ENCODE data around the gene CYP51A1.

DNA sequence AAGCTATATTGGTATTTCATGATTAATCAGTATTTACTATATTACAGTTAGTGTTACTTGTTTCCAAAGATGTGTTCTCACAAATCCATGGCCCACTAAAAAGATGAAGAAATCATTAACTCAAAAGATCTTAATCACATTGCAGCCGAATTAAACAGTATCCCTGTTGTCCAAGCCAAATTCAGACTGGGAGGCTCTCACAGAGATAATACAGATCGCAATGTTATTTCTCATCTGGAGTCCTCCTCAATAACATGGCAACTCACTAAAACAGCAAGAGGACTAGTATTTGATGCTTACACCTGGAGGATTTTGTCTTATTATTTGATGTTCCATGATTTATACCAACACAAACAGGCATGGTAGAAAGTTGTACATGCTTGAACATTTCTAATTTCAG lies 23.4 kb downstream of the CYP51A1 start:
- TF ChIP-seq RARB (CRISPR knock-in tag; IDR thresholded peaks at IDR 0.05) (no peak), SNAI2 (CRISPR knock-in tag; IDR thresholded peaks at IDR 0.05) (no peak), ZNF70 (CRISPR knock-in tag; IDR thresholded peaks at IDR 0.05) (no peak), ZC3H10 (CRISPR knock-in tag; IDR thresholded peaks at IDR 0.05) (no peak), BACH2 (CRISPR knock-in tag; IDR thresholded peaks at IDR 0.05; ENCODE audit: borderline replicate concordance) (no peak), TCF4 (CRISPR knock-in tag; IDR thresholded peaks at IDR 0.05; ENCODE audit: borderline replicate concordance) (no peak), ZFP3 (CRISPR knock-in tag; IDR thresholded peaks at IDR 0.05) (no peak), ZFP30 (CRISPR knock-in tag; IDR thresholded peaks at IDR 0.05) (no peak), ISL1 (CRISPR knock-in tag; IDR thresholded peaks at IDR 0.05) (no peak), CSDC2 (CRISPR knock-in tag; IDR thresholded peaks at IDR 0.05) (no peak), GLIS3 (CRISPR knock-in tag; IDR thresholded peaks at IDR 0.05) (no peak), OSR1 (CRISPR knock-in tag; IDR thresholded peaks at IDR 0.05) (no peak)
- TF ChIP-seq, protein P1, sequence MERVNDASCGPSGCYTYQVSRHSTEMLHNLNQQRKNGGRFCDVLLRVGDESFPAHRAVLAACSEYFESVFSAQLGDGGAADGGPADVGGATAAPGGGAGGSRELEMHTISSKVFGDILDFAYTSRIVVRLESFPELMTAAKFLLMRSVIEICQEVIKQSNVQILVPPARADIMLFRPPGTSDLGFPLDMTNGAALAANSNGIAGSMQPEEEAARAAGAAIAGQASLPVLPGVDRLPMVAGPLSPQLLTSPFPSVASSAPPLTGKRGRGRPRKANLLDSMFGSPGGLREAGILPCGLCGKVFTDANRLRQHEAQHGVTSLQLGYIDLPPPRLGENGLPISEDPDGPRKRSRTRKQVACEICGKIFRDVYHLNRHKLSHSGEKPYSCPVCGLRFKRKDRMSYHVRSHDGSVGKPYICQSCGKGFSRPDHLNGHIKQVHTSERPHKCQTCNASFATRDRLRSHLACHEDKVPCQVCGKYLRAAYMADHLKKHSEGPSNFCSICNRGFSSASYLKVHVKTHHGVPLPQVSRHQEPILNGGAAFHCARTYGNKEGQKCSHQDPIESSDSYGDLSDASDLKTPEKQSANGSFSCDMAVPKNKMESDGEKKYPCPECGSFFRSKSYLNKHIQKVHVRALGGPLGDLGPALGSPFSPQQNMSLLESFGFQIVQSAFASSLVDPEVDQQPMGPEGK (CRISPR knock-in tag; IDR thresholded peaks at IDR 0.05; ENCODE audit: borderline replicate concordance): no peak
- TF ChIP-seq, protein P2, sequence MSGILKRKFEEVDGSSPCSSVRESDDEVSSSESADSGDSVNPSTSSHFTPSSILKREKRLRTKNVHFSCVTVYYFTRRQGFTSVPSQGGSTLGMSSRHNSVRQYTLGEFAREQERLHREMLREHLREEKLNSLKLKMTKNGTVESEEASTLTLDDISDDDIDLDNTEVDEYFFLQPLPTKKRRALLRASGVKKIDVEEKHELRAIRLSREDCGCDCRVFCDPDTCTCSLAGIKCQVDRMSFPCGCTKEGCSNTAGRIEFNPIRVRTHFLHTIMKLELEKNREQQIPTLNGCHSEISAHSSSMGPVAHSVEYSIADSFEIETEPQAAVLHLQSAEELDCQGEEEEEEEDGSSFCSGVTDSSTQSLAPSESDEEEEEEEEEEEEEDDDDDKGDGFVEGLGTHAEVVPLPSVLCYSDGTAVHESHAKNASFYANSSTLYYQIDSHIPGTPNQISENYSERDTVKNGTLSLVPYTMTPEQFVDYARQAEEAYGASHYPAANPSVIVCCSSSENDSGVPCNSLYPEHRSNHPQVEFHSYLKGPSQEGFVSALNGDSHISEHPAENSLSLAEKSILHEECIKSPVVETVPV (CRISPR knock-in tag; IDR thresholded peaks at IDR 0.05): no peak

All from SK-N-SH treated with all-trans-retinoic acid at 6 μM for 48 hours (cell line).